T-helper 22 cell (primary cell): ENCODE data around the gene FBXO44.
"Not testable (repeated sequence)": the region's sequence is repeated elsewhere in the genome, so short reads cannot be mapped to it uniquely, and the experiment has no call there.

Source experiments
- DNase-seq: peaks from one replicate; pipeline ENCODE4 v3.0.0-alpha.2; 2020; ENCODE audit warnings: low read depth

FBXO44 gene

DNA sequence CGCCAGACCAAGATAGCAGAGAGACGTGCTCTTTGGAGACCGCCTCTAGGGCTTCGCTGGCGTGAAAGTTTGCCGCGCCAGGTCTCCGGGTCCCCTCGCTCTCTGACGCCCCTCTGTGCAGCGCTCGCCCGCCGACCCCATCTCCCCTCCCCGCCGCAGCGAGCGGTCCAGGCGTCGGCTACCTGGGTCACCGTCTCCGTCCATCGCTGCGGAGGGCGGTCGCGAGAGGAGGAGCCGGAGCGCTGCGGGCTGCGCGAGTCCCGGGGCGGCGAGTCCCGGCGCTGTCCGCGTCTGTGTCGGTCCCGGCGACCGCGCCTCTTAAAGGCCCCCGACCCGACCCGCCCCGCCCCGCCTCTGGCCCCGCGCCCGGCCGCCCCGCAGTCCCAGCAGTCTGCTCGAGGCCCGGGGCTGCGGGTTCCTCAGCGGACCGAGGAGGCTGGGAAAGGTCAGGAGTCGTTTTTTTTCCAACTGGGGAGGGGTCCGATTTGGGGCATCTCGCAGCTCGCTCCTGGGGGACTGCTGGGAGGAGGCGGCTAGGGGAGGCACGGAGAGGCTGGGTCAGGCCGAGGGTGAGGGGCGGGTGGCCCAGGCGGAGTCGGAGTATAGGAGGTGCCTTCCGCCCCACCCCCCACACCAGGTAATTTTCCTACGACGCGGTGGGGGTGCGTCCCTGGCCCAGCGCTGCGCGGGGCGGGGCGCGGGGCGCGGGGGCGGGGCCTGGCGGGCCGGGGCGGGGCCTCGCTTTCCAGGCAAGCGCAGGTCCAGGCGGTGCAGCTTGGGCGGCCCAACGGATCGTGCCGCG is at the start of gene FBXO44, which contains the start of gene FBXO2:
TSS of gene FBXO44 (plus strand) at position 741 of the 802 bp plus-strand sequence. CDS start 959 bp downstream, outside the sequence.
TSS of gene FBXO2 (minus strand) at position 293 of the 802 bp plus-strand sequence. CDS start at position 204, 89 bp downstream.
- DNase-seq = peak; percentile 53

- no peak for DNase-seq
Observed at GRCh38 chr1:11606775-11607174, 47.9 kb upstream of the FBXO44 start.

- not testable (repeated sequence) for DNase-seq
Observed at GRCh38 chr1:11608596-11609130, 46.0 kb upstream of the FBXO44 start.

GRCh38 chr1:11609378-11609777 is 45.3 kb upstream of the FBXO44 start:
- not testable (repeated sequence) for DNase-seq

DNA sequence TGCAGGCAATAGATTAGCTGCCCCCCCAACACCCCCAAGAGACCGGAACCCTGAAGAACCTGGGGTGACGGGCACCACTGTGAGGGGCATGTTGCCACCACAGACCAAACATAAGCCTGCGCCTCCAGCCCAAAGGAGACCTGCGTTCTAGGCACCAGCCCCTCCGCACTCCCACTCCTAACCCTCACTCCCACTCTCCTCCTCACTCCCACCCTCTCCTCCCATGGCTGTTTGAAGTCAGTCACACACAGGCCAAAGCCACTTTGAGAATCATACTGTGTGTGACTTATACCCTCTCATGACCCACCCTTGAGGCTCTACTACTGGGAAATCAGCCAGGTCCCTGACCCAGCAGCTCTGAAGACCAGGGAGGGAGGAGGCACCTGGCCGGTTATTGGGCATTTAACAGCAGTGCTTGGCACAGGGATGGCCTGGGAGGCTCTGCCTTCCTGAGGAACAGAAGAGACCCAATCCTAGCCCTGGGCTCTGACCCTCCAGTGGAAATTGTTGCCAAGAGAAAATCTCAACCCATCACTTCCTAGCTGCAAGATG is 44.0 kb upstream of the FBXO44 start:
- DNase-seq = no peak

DNA sequence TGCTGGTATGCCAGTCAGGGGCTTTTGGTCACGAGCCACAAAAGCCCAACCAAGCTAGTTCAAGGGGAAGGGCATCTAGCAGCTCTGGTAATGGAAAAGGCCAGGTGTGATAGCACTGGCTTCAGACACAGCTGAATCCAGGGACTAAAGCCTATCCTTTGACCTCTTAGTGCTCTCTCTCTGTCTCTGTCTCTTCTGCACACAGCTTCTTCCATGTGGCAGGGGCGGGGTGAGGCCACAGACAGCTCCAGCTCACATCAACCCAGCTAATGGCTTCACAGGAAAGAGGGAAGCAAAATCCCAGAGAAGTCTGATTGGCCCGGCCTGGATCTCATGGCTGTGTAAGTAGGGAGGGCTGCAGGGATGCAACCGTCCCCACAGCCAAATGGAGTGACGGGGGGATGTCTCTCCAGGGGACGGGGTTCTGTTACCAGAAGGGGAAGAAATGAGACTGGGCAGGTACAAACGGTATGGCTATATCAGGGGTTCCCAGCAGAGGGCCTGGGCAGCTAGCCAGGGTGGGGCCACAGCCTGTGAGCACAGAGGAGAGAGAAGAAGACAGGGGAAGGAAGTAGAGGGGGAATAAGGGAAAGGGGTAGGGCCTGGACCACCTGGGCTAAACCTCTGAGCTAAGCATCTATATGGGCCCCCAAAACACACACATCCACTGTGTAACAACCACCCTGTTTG is 42.9 kb upstream of the FBXO44 start:
- DNase-seq = no peak

- no peak for DNase-seq
Observed at GRCh38 chr1:11613347-11613746, 41.3 kb upstream of the FBXO44 start.

DNA sequence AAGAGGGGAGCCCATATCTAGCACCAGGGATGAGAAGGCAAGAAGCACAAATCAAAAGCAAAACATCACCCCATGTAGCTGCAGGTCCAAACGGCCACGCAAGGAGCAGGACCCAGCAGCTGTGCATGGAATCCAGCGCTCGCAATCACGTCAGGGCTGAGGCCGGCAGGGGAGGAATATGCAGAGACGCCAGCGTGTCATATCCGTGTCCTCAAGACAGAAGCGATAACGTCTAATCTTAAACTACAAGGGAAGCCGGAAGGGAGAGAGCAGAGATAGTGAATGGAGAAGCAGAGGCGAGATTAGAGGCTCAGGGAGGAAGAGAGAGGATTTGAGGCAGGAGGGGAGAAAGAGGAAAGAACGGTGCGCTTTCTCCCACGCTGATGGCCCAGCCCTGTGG is 39.6 kb upstream of the FBXO44 start:
- no peak for DNase-seq

DNA sequence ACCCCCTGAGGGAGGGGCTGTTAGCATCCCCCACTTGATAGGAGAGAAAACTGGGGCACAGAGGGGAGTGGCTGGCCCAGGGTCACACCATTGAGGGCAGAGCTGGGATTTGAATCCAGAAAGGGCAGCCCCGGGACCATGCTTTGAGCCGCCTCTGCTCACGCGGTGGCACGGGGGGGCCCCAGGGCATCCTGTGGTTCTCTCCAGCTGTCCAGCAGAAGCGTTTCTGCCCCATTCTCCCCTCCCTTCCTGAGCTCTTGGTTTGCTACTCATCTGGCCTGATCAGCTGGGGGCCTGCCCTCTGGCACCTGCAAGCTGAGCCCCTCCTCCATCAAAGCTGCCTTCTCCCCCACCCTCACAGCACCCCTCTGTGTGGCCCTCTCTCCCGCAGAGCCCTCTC is 37.9 kb upstream of the FBXO44 start:
- no peak for DNase-seq

DNA sequence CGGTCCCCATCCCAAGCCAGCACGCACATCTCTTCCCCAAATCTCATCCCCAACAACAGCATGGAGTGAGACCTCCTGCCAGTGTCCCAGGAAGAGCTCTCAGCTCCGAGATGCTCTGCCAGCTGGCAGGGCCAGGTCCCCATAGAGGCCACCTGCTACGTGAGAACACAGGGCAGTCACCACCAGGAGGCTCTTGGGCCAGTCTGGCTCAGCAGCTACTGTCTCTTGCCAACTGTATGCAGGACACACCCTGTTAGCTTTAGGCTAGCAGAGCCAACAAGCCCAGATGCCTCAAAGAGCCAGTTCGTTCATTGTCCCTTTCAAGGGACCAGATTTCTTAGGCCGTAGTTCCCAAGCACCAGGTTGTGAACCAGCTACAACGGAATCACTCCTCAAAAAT is 37.4 kb upstream of the FBXO44 start:
- DNase-seq = no peak

DNA sequence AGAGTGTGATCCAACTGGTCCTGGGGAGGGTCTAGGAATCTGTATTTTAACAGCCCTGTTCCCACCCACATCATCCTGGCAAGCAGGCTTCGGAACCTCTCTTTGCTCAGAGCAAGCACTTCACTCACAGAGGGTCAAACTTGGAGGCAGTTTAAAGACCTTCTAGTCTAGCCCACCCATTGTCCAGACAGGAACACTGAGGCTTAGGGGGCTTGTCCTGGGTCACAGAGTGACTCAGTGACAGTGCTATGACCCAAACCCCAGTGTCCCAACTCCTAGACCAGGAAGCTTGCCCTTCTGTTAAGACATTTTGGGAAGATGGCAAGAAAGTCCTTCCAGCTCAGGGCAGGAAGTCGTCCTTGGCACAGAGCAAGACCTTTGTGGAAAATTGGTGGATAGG is 36.9 kb upstream of the FBXO44 start:
- no peak for DNase-seq

- DNase-seq = no peak
Observed at GRCh38 chr1:11620405-11620804, 34.3 kb upstream of the FBXO44 start.

- no peak for DNase-seq
Observed at GRCh38 chr1:11620924-11621323, 33.8 kb upstream of the FBXO44 start.

- DNase-seq = no peak
Observed at GRCh38 chr1:11622398-11622797, 32.3 kb upstream of the FBXO44 start.

GRCh38 chr1:11623702-11624101 is 31.0 kb upstream of the FBXO44 start:
- no peak for DNase-seq

DNA sequence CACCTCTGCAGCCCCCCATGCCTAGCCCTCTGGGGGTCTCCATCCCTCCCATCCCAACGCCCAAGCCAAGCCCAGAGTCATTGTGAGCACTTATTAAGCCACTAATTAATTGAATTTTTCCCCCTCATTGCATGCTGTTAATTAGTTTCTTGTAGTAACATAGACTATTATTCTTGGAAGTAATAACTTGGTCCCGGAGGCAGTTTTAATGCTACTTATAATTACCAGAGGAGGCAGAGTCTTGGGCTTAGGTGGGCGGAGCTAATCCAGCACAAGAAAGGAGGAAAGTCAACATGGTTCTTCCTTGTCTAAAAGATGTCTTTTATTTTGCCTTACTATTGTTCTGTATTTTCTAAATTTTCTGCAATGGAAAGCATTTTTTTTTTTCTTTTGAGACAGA is 28.1 kb upstream of the FBXO44 start:
- no peak for DNase-seq

DNA sequence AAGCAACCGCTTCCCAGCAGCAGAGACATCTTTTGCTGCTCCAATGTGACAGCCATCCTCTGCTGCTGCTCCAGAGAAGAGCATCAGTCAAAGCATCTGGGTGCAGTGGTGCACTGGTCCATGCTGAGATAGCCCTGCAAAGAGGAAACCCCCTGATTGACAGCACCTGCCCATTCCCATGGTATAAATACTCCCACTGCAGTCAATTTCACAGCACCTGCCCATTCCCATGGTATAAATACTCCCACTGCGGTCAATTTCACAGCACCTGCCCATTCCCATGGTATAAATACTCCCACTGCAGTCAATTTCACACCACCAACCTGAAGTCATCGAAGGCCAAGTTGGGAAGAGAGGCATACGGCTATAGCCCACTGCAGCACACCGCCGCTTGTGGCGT is 25.9 kb upstream of the FBXO44 start:
- DNase-seq = no peak

DNA sequence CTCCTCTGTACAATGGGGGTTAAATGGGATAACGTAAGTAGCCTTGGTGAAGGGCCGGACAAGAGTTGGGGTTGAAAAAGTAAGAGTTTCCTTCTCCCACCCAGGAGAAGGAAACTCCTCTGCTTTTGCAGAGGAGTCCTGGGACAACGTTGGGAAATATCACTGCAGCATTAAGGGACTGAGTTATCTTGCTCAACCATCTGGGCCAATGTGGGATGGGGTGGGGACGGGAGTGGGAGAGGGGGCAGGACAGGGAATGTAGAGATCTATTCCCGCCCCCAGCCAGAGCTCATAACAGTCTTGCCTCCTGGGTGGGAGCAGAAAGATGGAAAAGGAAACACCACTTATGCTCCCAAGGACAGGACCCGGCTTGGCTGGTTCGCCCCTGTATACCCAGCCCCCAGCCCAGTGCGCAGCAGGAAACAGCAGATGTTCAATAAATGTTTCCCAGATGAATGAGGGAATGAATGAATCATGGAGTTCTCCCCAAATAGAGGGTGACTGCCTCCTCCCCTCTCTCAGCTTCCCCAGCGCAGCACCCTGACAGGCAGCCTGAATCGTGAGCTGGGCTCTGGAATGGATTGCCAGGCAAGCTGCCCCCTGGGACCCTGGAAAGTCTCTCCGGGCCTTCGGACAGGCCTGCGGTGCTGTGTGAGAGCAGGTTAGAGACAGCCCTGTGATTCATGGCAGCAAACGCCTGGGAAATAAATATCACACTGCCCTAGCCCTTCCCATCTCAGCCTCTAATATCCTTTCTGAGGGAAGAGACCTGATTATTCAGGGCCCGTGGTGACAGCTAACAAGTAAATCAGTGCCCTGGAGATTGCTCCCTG is 25.3 kb upstream of the FBXO44 start:
- DNase-seq = no peak

GRCh38 chr1:11634365-11635192 is 20.1 kb upstream of the FBXO44 start:
- no peak for DNase-seq

- no peak for DNase-seq
Observed at GRCh38 chr1:11638121-11638520, 16.6 kb upstream of the FBXO44 start.

GRCh38 chr1:11639372-11639771 is 15.3 kb upstream of the FBXO44 start:
- DNase-seq = no peak
